Astrocyte of the cerebellum (primary cell): ENCODE data around the gene PRIM2.
A peak's percentile ranks its signal among the peaks of the same experiment; 100 is the strongest.
"Not testable (repeated sequence)": the region's sequence is repeated elsewhere in the genome, so short reads cannot be mapped to it uniquely, and the experiment has no call there.

Source experiments
- DNase-seq: peaks from one replicate; pipeline ENCODE4 v3.0.0-alpha.2; 2011; ENCODE audit warnings: low read depth
- H3K4me3 ChIP-seq: 2 replicates; pipeline ENCODE4 v1.5.1; 2011; ENCODE audit warnings: mild to moderate bottlenecking, low read depth, low read length, moderate library complexity
- CTCF ChIP-seq: IDR thresholded peaks from 2 replicates; pipeline ENCODE4 v1.5.1; 2012; ENCODE audit warnings: low read length, low read depth, moderate library complexity, mild to moderate bottlenecking; ENCODE audit errors: missing control alignments
- in situ Hi-C: cut with HindIII; loops from 2 replicates; pipeline ENCODE4 v1.10.0; 2017; ENCODE audit warnings: low sequenced_read_pairs

Gene PRIM2

GRCh38 chr6:57445790-57446468 lies 128.5 kb downstream of the PRIM2 start:
- DNase-seq, in situ Hi-C loops, H3K4me3 ChIP-seq: not testable (repeated sequence)

GRCh38 chr6:57449496-57450066 lies 132.2 kb downstream of the PRIM2 start:
- in situ Hi-C loops: not testable (repeated sequence)

GRCh38 chr6:57459781-57460180 lies 142.4 kb downstream of the PRIM2 start:
- H3K4me3 ChIP-seq, DNase-seq, in situ Hi-C loops: not testable (repeated sequence)

More at GRCh38 chr6:57449496-57450066, 132.2 kb downstream of the PRIM2 start:
- not testable (repeated sequence) for H3K4me3 ChIP-seq, DNase-seq

- H3K4me3 ChIP-seq, in situ Hi-C loops, DNase-seq: not testable (repeated sequence)
Measured at GRCh38 chr6:57461022-57461421, 143.6 kb downstream of the PRIM2 start.

GRCh38 chr6:57463809-57464208 lies 146.4 kb downstream of the PRIM2 start:
- H3K4me3 ChIP-seq, in situ Hi-C loops, DNase-seq: not testable (repeated sequence)

GRCh38 chr6:57465968-57466367 lies 148.5 kb downstream of the PRIM2 start:
- in situ Hi-C loops, DNase-seq, H3K4me3 ChIP-seq: not testable (repeated sequence)

GRCh38 chr6:57469072-57469471 lies 151.6 kb downstream of the PRIM2 start:
- in situ Hi-C loops: no loop called here
- no peak for TF ChIP-seq CTCF
- no peak overlapping the region for H3K4me3 ChIP-seq
- DNase-seq: no peak

GRCh38 chr6:57470148-57470547 lies 152.7 kb downstream of the PRIM2 start:
- in situ Hi-C loops: not testable (repeated sequence)

GRCh38 chr6:57471314-57471864 lies 154.0 kb downstream of the PRIM2 start:
- in situ Hi-C loops, H3K4me3 ChIP-seq, DNase-seq: not testable (repeated sequence)

More at GRCh38 chr6:57470148-57470547, 152.7 kb downstream of the PRIM2 start:
- DNase-seq, H3K4me3 ChIP-seq: not testable (repeated sequence)

- H3K4me3 ChIP-seq, in situ Hi-C loops: not testable (repeated sequence)
- peak; percentile 83 for DNase-seq
Measured at GRCh38 chr6:57472861-57473362, 155.5 kb downstream of the PRIM2 start.

- H3K4me3 ChIP-seq, in situ Hi-C loops, DNase-seq: not testable (repeated sequence)
Measured at GRCh38 chr6:57474862-57475475, 157.5 kb downstream of the PRIM2 start.

- H3K4me3 ChIP-seq, DNase-seq, in situ Hi-C loops: not testable (repeated sequence)
Measured at GRCh38 chr6:57475656-57476055, 158.2 kb downstream of the PRIM2 start.

- H3K4me3 ChIP-seq, in situ Hi-C loops, DNase-seq: not testable (repeated sequence)
Measured at GRCh38 chr6:57480194-57480593, 162.8 kb downstream of the PRIM2 start.

GRCh38 chr6:57481121-57481520 lies 163.7 kb downstream of the PRIM2 start:
- DNase-seq, H3K4me3 ChIP-seq, in situ Hi-C loops: not testable (repeated sequence)

GRCh38 chr6:57482471-57482870 lies 165.0 kb downstream of the PRIM2 start:
- DNase-seq, in situ Hi-C loops, H3K4me3 ChIP-seq: not testable (repeated sequence)

- H3K4me3 ChIP-seq, DNase-seq, in situ Hi-C loops: not testable (repeated sequence)
Measured at GRCh38 chr6:57486494-57487081, 169.2 kb downstream of the PRIM2 start.
